GM12878 (cell line): ENCODE measurements around the gene SLC38A9. TPM values are rescaled to one million over a fixed set of nuclear protein-coding genes. Genes with fewer than 3 reads are reported as not detected.
"Not testable (repeated sequence)": the region's sequence is repeated elsewhere in the genome, so short reads cannot be mapped to it uniquely, and the experiment has no call there.

Experiments
- ATAC-seq: fragments of 200-7000 bp; cut with Tn5 transposase; 3 replicates; pipeline ENCODE4 v1.9.1; 2020; ENCODE audit warnings: mild to moderate bottlenecking, moderate library complexity
- BruUV-seq: library from RNA; stranded (reverse); fragments of 400-500 nt; replicated peaks from 2 replicates; lab custom pipeline; 2021; lab: Mats Ljungman, UMichigan
- CTCF ChIA-PET: fragments of 300-600 bp; sonication (Branson Sonifier 250); formaldehyde crosslinking; extraction: SDS; loops from one replicate; lab custom pipeline; 2021; ENCODE audit warnings: inconsistent platforms; lab: Yijun Ruan, JAX
- POLR2A ChIA-PET: fragments of 350-600 bp; formaldehyde crosslinking; extraction: SDS; loops from one replicate; lab custom pipeline; 2021; ENCODE audit warnings: inconsistent platforms; lab: Charles Lee
- RAD21 ChIA-PET: fragments of 300-600 bp; sonication (Branson Sonifier 250); formaldehyde crosslinking; loops from one replicate; lab custom pipeline; 2023; ENCODE audit warnings: antibody characterized with exemption; ENCODE audit not compliant: unreplicated experiment; lab: Charles Lee
- SMC1A ChIA-PET: fragments of 300-600 bp; sonication (Branson Sonifier 250); formaldehyde crosslinking; loops from one replicate; lab custom pipeline; 2023; ENCODE audit not compliant: unreplicated experiment, uncharacterized antibody; lab: Charles Lee
- DNase-seq: peaks from one replicate; pipeline ENCODE4 v3.0.0-alpha.2; 2011; ENCODE audit warnings: low read depth, low spot score
- FAIRE-seq: peaks from 3 replicates; lab custom pipeline; 2011; peaks lifted over from hg19 to GRCh38; lab: Jason Lieb, UNC
- H2AFZ ChIP-seq: 2 replicates; pipeline ENCODE4 v1.6.0; 2011; ENCODE audit warnings: low read depth, low read length, control low read depth; ENCODE audit not compliant: control insufficient read depth
- H3K27ac ChIP-seq: 2 replicates; pipeline ENCODE4 v1.5.1; 2011; ENCODE audit warnings: control low read depth; ENCODE audit not compliant: control insufficient read depth, insufficient read depth
- H3K27me3 ChIP-seq, 2 experiments: replicated peaks in 1 of 2; 2 replicates each; pipeline versions ENCODE4 v1.6.0 to v1.6.1; 2011; ENCODE audit warnings: low read length in 1 of 2; ENCODE audit not compliant: control insufficient read depth in 2 of 2, insufficient read depth in 2 of 2
- H3K36me3 ChIP-seq, 2 experiments: 2 replicates each; pipeline ENCODE4 v1.5.1; 2011; ENCODE audit warnings: low read length in 1 of 2; ENCODE audit not compliant: control insufficient read depth in 2 of 2, insufficient read depth in 2 of 2
- H3K4me1 ChIP-seq: 2 replicates; pipeline ENCODE4 v1.6.1; 2011; ENCODE audit warnings: mild to moderate bottlenecking, low read length, moderate library complexity, mixed read lengths; ENCODE audit not compliant: control insufficient read depth, insufficient read depth
- H3K4me2 ChIP-seq: 2 replicates; pipeline ENCODE4 v1.6.0; 2011; ENCODE audit warnings: control low read depth; ENCODE audit not compliant: control insufficient read depth, insufficient read depth
- H3K4me3 ChIP-seq: fragments of 200-600 bp; sonication (generic); 2 replicates; pipeline ENCODE4 v1.5.1; 2016
- H3K79me2 ChIP-seq: 2 replicates; pipeline ENCODE4 v1.6.0; 2011; ENCODE audit warnings: low read length; ENCODE audit not compliant: control insufficient read depth, insufficient read depth
- H3K9ac ChIP-seq: 2 replicates; pipeline ENCODE4 v1.8.0; 2011; ENCODE audit warnings: low read length, control low read depth, mixed read lengths; ENCODE audit not compliant: control insufficient read depth, insufficient read depth
- H3K9me3 ChIP-seq: replicated peaks from 3 replicates; pipeline ENCODE4 v1.5.1; 2011; ENCODE audit warnings: mild to moderate bottlenecking, low read length; ENCODE audit not compliant: control insufficient read depth, insufficient read depth
- H4K20me1 ChIP-seq: 2 replicates; pipeline ENCODE4 v1.6.0; 2011; ENCODE audit not compliant: control insufficient read depth, insufficient read depth
- CBFB ChIP-seq: IDR thresholded peaks from 2 replicates; pipeline ENCODE4 v1.6.1; 2016; ENCODE audit warnings: antibody characterized with exemption, low read depth
- DPF2 ChIP-seq: fragments of 450-650 bp; IDR thresholded peaks from 2 replicates; pipeline ENCODE4 v1.6.1; 2017; ENCODE audit warnings: mild to moderate bottlenecking
- NR2C1 ChIP-seq: fragments of 450-650 bp; IDR thresholded peaks from 2 replicates; pipeline ENCODE4 v1.6.1; 2017; ENCODE audit warnings: antibody characterized with exemption, mild to moderate bottlenecking, moderate library complexity
- NRF1 ChIP-seq: conservative IDR thresholded peaks from 2 replicates; pipeline ENCODE4 v1.6.1; 2011; ENCODE audit warnings: mild to moderate bottlenecking, low read depth, low read length, improper control_type of control experiment
- POU2F2 ChIP-seq: IDR thresholded peaks from 3 replicates; pipeline ENCODE4 v1.6.1; 2011; ENCODE audit warnings: low read depth, mild to moderate bottlenecking, low read length, borderline replicate concordance
- SP1 ChIP-seq: IDR thresholded peaks from one replicate; pipeline ENCODE4 v1.6.1; 2011; ENCODE audit warnings: low read depth, low read length
- SUPT20H ChIP-seq: IDR thresholded peaks from 2 replicates; pipeline ENCODE4 v1.6.1; 2011; ENCODE audit warnings: low read depth, mild to moderate bottlenecking, low read length, moderate library complexity, borderline replicate concordance; ENCODE audit not compliant: control insufficient read depth
- TCF12 ChIP-seq: IDR thresholded peaks from 2 replicates; pipeline ENCODE4 v1.6.1; 2011; ENCODE audit warnings: low read depth, mild to moderate bottlenecking, low read length
- YY1 ChIP-seq: IDR thresholded peaks from 2 replicates; pipeline ENCODE4 v1.6.1; 2011; ENCODE audit warnings: low read depth, mild to moderate bottlenecking, low read length
- ZBTB33 ChIP-seq: fragments of 450-650 bp; IDR thresholded peaks from 2 replicates; pipeline ENCODE4 v1.6.1; 2017; ENCODE audit warnings: mild to moderate bottlenecking
- WGBS: methylation state at CpG from one replicate; pipeline ENCODE4 v1.1.6; 2016; ENCODE audit warnings: low lambda C conversion rate; ENCODE audit not compliant: insufficient replicate concordance, insufficient coverage; ENCODE audit errors: missing lambda C conversion rate; 5-methylcytosine and 5-hydroxymethylcytosine counted together
- in situ Hi-C: fragments of 300-500 bp; cut with MboI; formaldehyde crosslinking; loops from 9 replicates; pipeline ENCODE4 v1.14.3; 2018; ENCODE audit warnings: mixed read lengths
- intact Hi-C: fragments of 100-400 bp; cut with micrococcal nuclease; formaldehyde crosslinking; loops from one replicate; pipeline ENCODE4 v1.14.2; 2022; ENCODE audit not compliant: unreplicated experiment
- polyA plus RNA-seq, 11 experiments: library from polyadenylated mRNA; depleted of rRNA in 4 of 11; unstranded in 6 of 11; stranded (reverse) in 5 of 11; fragments of >200 nt; fragmentation: Nextera tagmentation in 4 of 11; fragmentation: Illumina TruSeq in 1 of 11; extraction: Ambion mirVana in 4 of 11; extraction: Trizol in 1 of 11; gene quantifications; 1 replicate in 1 of 11; 2 replicates in 10 of 11; pipeline versions ENCODE4 v1.2.1 to v1.2.3, GENCODE V29; 2011 to 2016; ENCODE audit warnings: inconsistent platforms in 2 of 11, missing spikeins in 2 of 11, low read depth in 1 of 11
- total RNA-seq, 4 experiments: library from RNA; depleted of rRNA in 3 of 4; stranded (reverse); fragments of >200 nt in 3 of 4; fragmentation: Illumina TruSeq in 1 of 4; extraction: Trizol in 1 of 4; gene quantifications; 2 replicates each; pipeline versions ENCODE4 v1.2.1 to v1.2.3, GENCODE V29; 2013 to 2021

Gene SLC38A9
- total and polyA plus RNA-seq, 10 of the 15 experiments (the other 5 are each of a cell fraction or from before 2014, with no cell fraction given) = 8.5 to 35.1 (median 23.0) TPM

- BruUV-seq, H3K36me3 ChIP-seq, H3K4me2 ChIP-seq, H3K4me1 ChIP-seq, intact Hi-C loops, ATAC-seq, H4K20me1 ChIP-seq, FAIRE-seq, H3K27me3 ChIP-seq, H3K4me3 ChIP-seq, H3K27ac ChIP-seq, H2AFZ ChIP-seq, in situ Hi-C loops, DNase-seq, RAD21 ChIA-PET, POLR2A ChIA-PET, H3K9ac ChIP-seq, H3K79me2 ChIP-seq, H3K9me3 ChIP-seq, SMC1A ChIA-PET: not testable (repeated sequence)
- WGBS = 59% methylated on average over 2 of the region's 5 CpGs
- CTCF ChIA-PET = interaction anchor here (0.6 kb wide), 1 partner anchor 29 kb away, joined by 3 read pairs; no protein-coding TSS in a partner anchor
Measured at GRCh38 chr5:55607309-55607708, 104.8 kb downstream of the SLC38A9 start.

- CTCF ChIA-PET = no interaction called here
Measured at GRCh38 chr5:55604611-55605067, 107.5 kb downstream of the SLC38A9 start.

More at GRCh38 chr5:55604611-55605067, 107.5 kb downstream of the SLC38A9 start:
- in situ Hi-C loops (no loop called here), intact Hi-C loops (no loop called here)
- Histone ChIP-seq H3K4me2 (no peak overlapping the region), H3K4me1 (peaks cover 7% of the 10 kb centered on the region), H3K9ac (no peak overlapping the region), H3K27ac (no peak overlapping the region), H3K27me3 (no peaks in the 10 kb centered on the region), H3K9me3 (no peaks in the 10 kb centered on the region), H2AFZ (no peak overlapping the region), H3K36me3 (no peaks in the 10 kb centered on the region), H3K79me2 (no peaks in the 10 kb centered on the region), H4K20me1 (no peaks in the 10 kb centered on the region), H3K4me3 (no peak overlapping the region)
- DNase-seq (no peak), ATAC-seq (no peak), FAIRE-seq (no peak)
- ChIA-PET POLR2A (no interaction called here), RAD21 (no interaction called here), SMC1A (no interaction called here)
- no peak for TF ChIP-seq NR2C1
- no peak for TF ChIP-seq SP1
- TF ChIP-seq YY1 = no peak
- no peak for TF ChIP-seq DPF2
- no peak for TF ChIP-seq ZBTB33
- no peak for TF ChIP-seq TCF12
- no peak for TF ChIP-seq CBFB
- TF ChIP-seq NRF1 = no peak
- TF ChIP-seq POU2F2 = no peak
- no peak for TF ChIP-seq SUPT20H
- 96% methylated on average over 7 of the region's 7 CpGs for WGBS
- no TSS peak for BruUV-seq
